ENCODE measurements around the gene CD244.

DNA sequence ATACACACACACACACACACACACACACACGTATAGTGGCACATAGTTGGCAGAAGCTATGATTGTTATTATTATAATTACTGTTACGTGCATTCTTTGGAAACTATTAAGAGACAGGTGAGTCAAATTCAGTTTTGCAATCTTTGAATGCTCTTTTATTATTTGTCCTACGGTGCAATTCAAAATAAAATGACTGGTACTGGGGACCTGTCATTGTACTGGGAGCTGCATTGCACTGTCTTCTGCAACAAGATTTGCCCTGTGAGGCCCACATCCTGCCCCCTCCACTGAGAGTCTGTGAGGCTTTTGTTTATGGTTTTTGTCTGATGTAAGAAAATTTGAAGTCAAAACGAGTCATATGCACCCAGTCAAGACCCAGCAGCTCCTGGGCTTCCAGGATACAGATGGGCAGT lies 64.8 kb downstream of the CD244 start:
- TF ChIP-seq YY1 (IDR thresholded peaks at IDR 0.05; ENCODE audit: insufficient read depth, insufficient read length) (no peak), ZNF274 (IDR thresholded peaks at IDR 0.05; ENCODE audit: low read depth, low read length) (no peak), SUZ12 (IDR thresholded peaks at IDR 0.05; ENCODE audit: extremely low read depth, insufficient read depth, insufficient read length) (no peak)

All from NT2/D1 (cell line).